B cell (primary cell): ENCODE data around the gene SYMPK. TPM values are rescaled to one million over a fixed set of nuclear protein-coding genes. Genes with fewer than 3 reads are reported as not detected.

Experiments used
- ATAC-seq: fragments of 200-7000 bp; cut with Tn5 transposase; one replicate; pipeline ENCODE4 v1.10.0; 2021; ENCODE audit warnings: low read depth, mild to moderate bottlenecking, moderate number of reproducible peaks, moderate library complexity
- CTCF ChIA-PET: fragments of 350-600 bp; sonication (Branson Sonifier 250); formaldehyde crosslinking; loops from one replicate; lab custom pipeline; 2021; ENCODE audit warnings: antibody characterized with exemption, inconsistent platforms; lab: Charles Lee
- POLR2A ChIA-PET: fragments of 350-600 bp; sonication (Branson Sonifier 250); formaldehyde crosslinking; loops from one replicate; lab custom pipeline; 2021; ENCODE audit warnings: antibody characterized with exemption; lab: Charles Lee
- DNase-seq: peaks from one replicate; pipeline ENCODE4 v3.0.0; 2013
- H2AFZ ChIP-seq: 2 replicates; pipeline ENCODE4 v1.6.1; 2012; ENCODE audit warnings: mild to moderate bottlenecking, low read depth, low read length; ENCODE audit not compliant: insufficient read depth, poor library complexity, severe bottlenecking
- H3K27ac ChIP-seq, 2 donors: 1 replicate in 1 of 2; 2 replicates in 1 of 2; pipeline ENCODE4 v1.5.1; 2012 to 2013; ENCODE audit warnings: low read length in 2 of 2, mild to moderate bottlenecking in 2 of 2, moderate library complexity in 1 of 2
- H3K27me3 ChIP-seq, 4 experiments: fragments of 200-600 bp in 1 of 4; sonication (generic) in 1 of 4; replicated peaks in 1 of 4; 1 replicate in 2 of 4; 2 replicates in 2 of 4; pipeline versions ENCODE4 v1.6.1 to v1.7.0; 2013 to 2016; ENCODE audit warnings: low read length in 3 of 4, mild to moderate bottlenecking in 2 of 4, mixed read lengths in 1 of 4, moderate library complexity in 1 of 4; ENCODE audit not compliant: insufficient read depth in 4 of 4, control insufficient read depth in 3 of 4; ENCODE audit errors: control extremely low read depth in 1 of 4
- H3K36me3 ChIP-seq, 2 experiments: replicated peaks in 1 of 2; 1 replicate in 1 of 2; 2 replicates in 1 of 2; pipeline versions ENCODE4 v1.6.1 to v1.7.1; 2013; ENCODE audit warnings: low read length in 1 of 2; ENCODE audit not compliant: insufficient read depth in 2 of 2, control insufficient read depth in 1 of 2; ENCODE audit errors: control extremely low read depth in 1 of 2, extremely low read depth in 1 of 2
- H3K4me1 ChIP-seq, 2 donors: fragments of 200-600 bp in 1 of 2; sonication (generic) in 1 of 2; 1 replicate in 1 of 2; 2 replicates in 1 of 2; pipeline versions ENCODE4 v1.5.1 to v1.6.1; 2013 to 2017; ENCODE audit warnings: low read length in 2 of 2; ENCODE audit not compliant: control insufficient read depth in 2 of 2, insufficient read depth in 2 of 2
- H3K4me2 ChIP-seq: replicated peaks from 2 replicates; pipeline ENCODE3; 2012; ENCODE audit warnings: mild to moderate bottlenecking, low read depth, low read length; ENCODE audit not compliant: poor library complexity, severe bottlenecking
- H3K4me3 ChIP-seq, 5 experiments: fragments of 200-600 bp in 1 of 5; sonication (generic) in 1 of 5; 1 replicate in 3 of 5; 2 replicates in 2 of 5; pipeline versions ENCODE4 v1.5.1 to v1.7.0; 2011 to 2016; ENCODE audit warnings: low read length in 4 of 5, mild to moderate bottlenecking in 4 of 5, low read depth in 2 of 5, control low read depth in 1 of 5, moderate library complexity in 1 of 5; ENCODE audit not compliant: insufficient read depth in 1 of 5; ENCODE audit errors: control extremely low read depth in 1 of 5, extremely low read depth in 1 of 5
- H3K79me2 ChIP-seq: fragments of 200-600 bp; sonication (generic); one replicate; pipeline ENCODE4 v1.6.0; 2016; ENCODE audit warnings: low read length; ENCODE audit not compliant: control insufficient read depth, insufficient read depth
- H3K9ac ChIP-seq: fragments of 200-600 bp; sonication (generic); 2 replicates; pipeline ENCODE4 v1.6.1; 2017; ENCODE audit warnings: mild to moderate bottlenecking, low read length, moderate library complexity
- H3K9me3 ChIP-seq, 3 donors: one replicate each; pipeline versions ENCODE4 v1.6.1 to v1.7.1; 2013; ENCODE audit warnings: low read length in 2 of 3; ENCODE audit not compliant: control insufficient read depth in 2 of 3, insufficient read depth in 1 of 3; ENCODE audit errors: control extremely low read depth in 1 of 3
- H4K20me1 ChIP-seq: 2 replicates; pipeline ENCODE4 v1.6.0; 2012; ENCODE audit warnings: mild to moderate bottlenecking, low read length; ENCODE audit not compliant: insufficient read depth, control insufficient read depth, poor library complexity, severe bottlenecking
- H3K27ac Mint-ChIP-seq: one replicate; pipeline ENCODE4 v1.8.0; 2021; ENCODE audit warnings: mixed read lengths
- H3K27me3 Mint-ChIP-seq: one replicate; pipeline ENCODE4 v1.8.0; 2021; ENCODE audit warnings: mixed read lengths
- H3K4me1 Mint-ChIP-seq: one replicate; pipeline ENCODE4 v1.8.0; 2021; ENCODE audit warnings: mixed read lengths
- H3K4me3 Mint-ChIP-seq: one replicate; pipeline ENCODE4 v1.8.0; 2021; ENCODE audit warnings: mixed read lengths
- H3K9me3 Mint-ChIP-seq: one replicate; pipeline ENCODE4 v1.8.0; 2022; ENCODE audit warnings: mixed read lengths; ENCODE audit not compliant: insufficient read depth
- CTCF ChIP-seq: fragments of 200-600 bp; IDR thresholded peaks from one replicate; pipeline ENCODE4 v1.8.0; 2022; ENCODE audit warnings: antibody characterized with exemption, mild to moderate bottlenecking
- EZH2 ChIP-seq: IDR thresholded peaks from 2 replicates; pipeline ENCODE4 v1.6.1; 2012; ENCODE audit warnings: borderline replicate concordance, low read depth, mild to moderate bottlenecking, moderate library complexity, low read length; ENCODE audit not compliant: insufficient read depth, poor library complexity, severe bottlenecking
- WGBS: methylation state at CpG from one replicate; pipeline ENCODE4 v1.1.5; 2013; ENCODE audit warnings: missing lambda C conversion rate; ENCODE audit not compliant: insufficient coverage; 5-methylcytosine and 5-hydroxymethylcytosine counted together
- intact Hi-C: fragments of 100-400 bp; cut with micrococcal nuclease; formaldehyde crosslinking; loops from one replicate; pipeline ENCODE4 v1.10.0; 2022
- polyA plus RNA-seq: library from polyadenylated mRNA; depleted of rRNA; stranded (reverse); fragments of >200 nt; gene quantifications from 2 replicates; pipeline ENCODE4 v1.2.3, GENCODE V29; 2012
- total RNA-seq, 2 donors: library from RNA; stranded (reverse); fragments of 120-200 nt in 1 of 2; gene quantifications; 1 replicate in 1 of 2; 2 replicates in 1 of 2; pipeline versions ENCODE4 v1.2.3 to v1.2.4, GENCODE V29; 2013 to 2022

SYMPK gene
- total and polyA plus RNA-seq, 2 donors (not counting 1 experiment from before 2014, with no cell fraction given), result 119 to 138 TPM

GRCh38 chr19:45901912-45902650 lies 39.1 kb upstream of the SYMPK start, which contains the start of gene MYPOP:
TSS of gene MYPOP (minus strand) at chr19:45902613. CDS start at chr19:45901773, 840 bp downstream.
- Histone ChIP-seq H3K4me1 (peaks cover 22 to 29% of the 10 kb centered on the region in 2 donors), H4K20me1 (no peaks in the 10 kb centered on the region), H2AFZ (peak within 1 kb of the TSS; percentile 82), H3K9ac (peak within 1 kb of the TSS; percentile 73), H3K79me2 (peaks cover 20% of the 10 kb centered on the region), H3K4me2 (peak within 1 kb of the TSS; percentile 89), H3K27ac (peak within 1 kb of the TSS; percentile 64 to 70), H3K36me3 (peaks cover 3 to 9% of the 10 kb centered on the region in 2 experiments), H3K27me3 (no peaks in the 10 kb centered on the region), H3K9me3 (no peaks in the 10 kb centered on the region), H3K4me3 (peak within 1 kb of the TSS; percentile 69 to 88 (median 76))
- ChIA-PET POLR2A (interaction anchor here (1.3 to 2.9 kb wide), 2 partner anchors 16 to 38 kb away, joined by 9 to 33 read pairs; partner anchors contain the start of genes FOXA3, IRF2BP1 and SYMPK), CTCF (interaction anchor here (0.8 to 2.7 kb wide), 3 partner anchors 14 to 38 kb away, joined by 3 to 15 read pairs (median 4); partner anchors contain the start of genes FOXA3 and SYMPK)
- ATAC-seq (no peak), DNase-seq (no peak)
- H3K27me3 Mint-ChIP-seq, result no peaks in the 10 kb centered on the region
- H3K27ac Mint-ChIP-seq, result peak within 1 kb of the TSS; percentile 95
- TF ChIP-seq CTCF (no peak), EZH2 (no peak)
- intact Hi-C loops, result loop anchor here (1.0 kb wide), 4 partner anchors 16 to 93 kb away; partner anchors contain the start of genes CCDC61, IRF2BP1 and SYMPK
- H3K9me3 Mint-ChIP-seq, result no peaks in the 10 kb centered on the region
- H3K4me1 Mint-ChIP-seq, result peaks cover 35% of the 10 kb centered on the region
- under 1% methylated on average over 44 of the region's 47 CpGs for WGBS
- peak within 1 kb of the TSS; percentile 89 for H3K4me3 Mint-ChIP-seq
